Myocyte (in vitro differentiated cells): ENCODE measurements around the gene CNGA1. TPM values are rescaled to one million over a fixed set of nuclear protein-coding genes. Genes with fewer than 3 reads are reported as not detected.

Experiments used
- DNase-seq: peaks from one replicate; pipeline ENCODE4 v3.0.0-alpha.2; 2012; ENCODE audit warnings: low read depth
- polyA plus RNA-seq: library from polyadenylated mRNA; unstranded; fragments of >200 nt; gene quantifications from one replicate; pipeline ENCODE4 v1.2.1, GENCODE V29; 2012; ENCODE audit warnings: missing spikeins
- total RNA-seq: library from RNA; depleted of rRNA; stranded (reverse); fragments of >200 nt; gene quantifications from 2 replicates; pipeline ENCODE4 v1.2.3, GENCODE V29; 2014

CNGA1 gene
- total RNA-seq: 3.5 TPM in 1 of 2 replicates, not detected in the other
- polyA plus RNA-seq: 0.09 TPM

- peak; percentile 79 for DNase-seq
These were observed at the start of gene CNGA1, which contains the start of gene NIPAL1 for GRCh38 chr4:48016141-48017107. TSS of gene CNGA1 (minus strand) at chr4:48016681. CDS start at chr4:47952689, 63,992 bp downstream. TSS of gene NIPAL1 (plus strand) at chr4:48016772. CDS start at chr4:48016840, 68 bp downstream.

- DNase-seq: no peak
These were observed 49.1 kb upstream of the CNGA1 start for GRCh38 chr4:48065587-48066052.

- no peak for DNase-seq
These were observed 47.9 kb upstream of the CNGA1 start for GRCh38 chr4:48064349-48064748.

- no peak for DNase-seq
These were observed 42.4 kb upstream of the CNGA1 start for GRCh38 chr4:48058617-48059530.

GRCh38 chr4:48051078-48051477, 34.6 kb upstream of the CNGA1 start:
- no peak for DNase-seq

- no peak for DNase-seq
These were observed 33.0 kb upstream of the CNGA1 start for GRCh38 chr4:48049483-48049882.

GRCh38 chr4:48047896-48048295, 31.4 kb upstream of the CNGA1 start:
- DNase-seq: no peak

- DNase-seq: no peak
These were observed 31.0 kb upstream of the CNGA1 start for GRCh38 chr4:48047421-48047844.

- peak; percentile 38 for DNase-seq
These were observed 29.6 kb upstream of the CNGA1 start for GRCh38 chr4:48046059-48046458.

- no peak for DNase-seq
These were observed 27.8 kb upstream of the CNGA1 start for GRCh38 chr4:48044298-48044697.

- DNase-seq: no peak
These were observed 27.0 kb upstream of the CNGA1 start for GRCh38 chr4:48043504-48043903.

GRCh38 chr4:48042979-48043461, 26.5 kb upstream of the CNGA1 start:
- DNase-seq: no peak

- DNase-seq: no peak
These were observed 25.2 kb upstream of the CNGA1 start for GRCh38 chr4:48041535-48042137.

- no peak for DNase-seq
These were observed 23.1 kb upstream of the CNGA1 start for GRCh38 chr4:48039561-48039960.

GRCh38 chr4:48038666-48039065, 22.2 kb upstream of the CNGA1 start:
- no peak for DNase-seq

- DNase-seq: no peak
These were observed 20.6 kb upstream of the CNGA1 start for GRCh38 chr4:48037117-48037462.

GRCh38 chr4:48035952-48036351, 19.5 kb upstream of the CNGA1 start:
- DNase-seq: no peak

- peak; percentile 41 for DNase-seq
These were observed 17.4 kb upstream of the CNGA1 start for GRCh38 chr4:48033825-48034413.

GRCh38 chr4:48033412-48033811, 16.9 kb upstream of the CNGA1 start:
- no peak for DNase-seq

GRCh38 chr4:48032721-48033120, 16.2 kb upstream of the CNGA1 start:
- no peak for DNase-seq
